Panc1 (cell line): ENCODE measurements around the gene NOL7.

Source experiments
- POLR2AphosphoS5 ChIP-seq: IDR thresholded peaks from 2 replicates; pipeline ENCODE4 v1.6.1; 2012; ENCODE audit warnings: mild to moderate bottlenecking, low read depth, low read length, moderate library complexity
- TF ChIP-seq, protein P1 (sequence below): fragments of 450-650 bp; IDR thresholded peaks from 2 replicates; pipeline ENCODE4 v1.5.1; 2017; ENCODE audit warnings: mild to moderate bottlenecking
- TF ChIP-seq, protein P2 (sequence below), 2 experiments: IDR thresholded peaks; 2 replicates each; pipeline ENCODE4 v1.6.1; 2011 to 2012; ENCODE audit warnings: low read depth in 2 of 2, control low read depth in 1 of 2, low read length in 1 of 2, mild to moderate bottlenecking in 1 of 2, moderate library complexity in 1 of 2; ENCODE audit not compliant: insufficient read depth in 1 of 2

DNA sequence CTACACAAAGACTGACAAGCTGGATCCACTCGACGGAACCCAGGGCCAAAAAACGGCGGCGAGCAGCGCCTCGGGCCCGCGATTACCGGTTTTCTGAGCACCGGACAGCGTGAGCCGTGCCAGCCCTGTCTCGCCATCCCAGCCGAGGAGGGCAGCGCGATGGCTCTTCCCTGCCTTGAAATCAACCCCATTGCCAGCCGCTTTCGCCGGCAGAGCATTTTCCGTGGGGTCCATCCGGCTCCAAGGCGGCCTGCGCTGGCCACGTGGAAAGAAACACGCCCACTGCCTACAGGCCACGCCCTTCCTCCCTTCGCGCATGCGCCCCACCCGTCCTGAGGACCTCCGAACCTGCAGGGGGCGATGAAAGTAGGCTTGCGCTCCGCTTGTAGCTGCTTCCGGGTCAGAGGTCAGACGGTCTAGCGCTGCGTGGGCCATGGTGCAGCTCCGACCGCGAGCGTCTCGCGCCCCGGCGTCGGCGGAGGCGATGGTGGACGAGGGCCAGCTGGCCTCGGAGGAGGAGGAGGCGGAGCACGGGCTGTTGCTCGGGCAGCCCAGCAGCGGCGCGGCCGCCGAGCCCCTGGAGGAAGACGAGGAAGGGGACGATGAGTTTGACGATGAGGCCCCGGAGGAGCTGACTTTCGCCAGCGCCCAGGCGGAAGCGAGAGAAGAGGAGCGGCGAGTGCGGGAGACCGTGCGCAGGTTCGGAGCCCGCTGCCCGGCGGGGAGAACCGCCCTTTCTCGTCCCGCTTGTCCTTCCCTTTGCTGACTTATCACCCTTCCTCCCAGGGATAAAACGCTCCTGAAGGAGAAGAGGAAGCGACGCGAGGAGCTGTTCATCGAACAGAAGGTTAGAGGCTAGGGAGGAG is at the start of gene NOL7:
- TF ChIP-seq, protein P1, sequence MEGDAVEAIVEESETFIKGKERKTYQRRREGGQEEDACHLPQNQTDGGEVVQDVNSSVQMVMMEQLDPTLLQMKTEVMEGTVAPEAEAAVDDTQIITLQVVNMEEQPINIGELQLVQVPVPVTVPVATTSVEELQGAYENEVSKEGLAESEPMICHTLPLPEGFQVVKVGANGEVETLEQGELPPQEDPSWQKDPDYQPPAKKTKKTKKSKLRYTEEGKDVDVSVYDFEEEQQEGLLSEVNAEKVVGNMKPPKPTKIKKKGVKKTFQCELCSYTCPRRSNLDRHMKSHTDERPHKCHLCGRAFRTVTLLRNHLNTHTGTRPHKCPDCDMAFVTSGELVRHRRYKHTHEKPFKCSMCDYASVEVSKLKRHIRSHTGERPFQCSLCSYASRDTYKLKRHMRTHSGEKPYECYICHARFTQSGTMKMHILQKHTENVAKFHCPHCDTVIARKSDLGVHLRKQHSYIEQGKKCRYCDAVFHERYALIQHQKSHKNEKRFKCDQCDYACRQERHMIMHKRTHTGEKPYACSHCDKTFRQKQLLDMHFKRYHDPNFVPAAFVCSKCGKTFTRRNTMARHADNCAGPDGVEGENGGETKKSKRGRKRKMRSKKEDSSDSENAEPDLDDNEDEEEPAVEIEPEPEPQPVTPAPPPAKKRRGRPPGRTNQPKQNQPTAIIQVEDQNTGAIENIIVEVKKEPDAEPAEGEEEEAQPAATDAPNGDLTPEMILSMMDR, result peak; percentile 94
- TF ChIP-seq POLR2AphosphoS5, result peak; percentile 86
- TF ChIP-seq, protein P2, sequence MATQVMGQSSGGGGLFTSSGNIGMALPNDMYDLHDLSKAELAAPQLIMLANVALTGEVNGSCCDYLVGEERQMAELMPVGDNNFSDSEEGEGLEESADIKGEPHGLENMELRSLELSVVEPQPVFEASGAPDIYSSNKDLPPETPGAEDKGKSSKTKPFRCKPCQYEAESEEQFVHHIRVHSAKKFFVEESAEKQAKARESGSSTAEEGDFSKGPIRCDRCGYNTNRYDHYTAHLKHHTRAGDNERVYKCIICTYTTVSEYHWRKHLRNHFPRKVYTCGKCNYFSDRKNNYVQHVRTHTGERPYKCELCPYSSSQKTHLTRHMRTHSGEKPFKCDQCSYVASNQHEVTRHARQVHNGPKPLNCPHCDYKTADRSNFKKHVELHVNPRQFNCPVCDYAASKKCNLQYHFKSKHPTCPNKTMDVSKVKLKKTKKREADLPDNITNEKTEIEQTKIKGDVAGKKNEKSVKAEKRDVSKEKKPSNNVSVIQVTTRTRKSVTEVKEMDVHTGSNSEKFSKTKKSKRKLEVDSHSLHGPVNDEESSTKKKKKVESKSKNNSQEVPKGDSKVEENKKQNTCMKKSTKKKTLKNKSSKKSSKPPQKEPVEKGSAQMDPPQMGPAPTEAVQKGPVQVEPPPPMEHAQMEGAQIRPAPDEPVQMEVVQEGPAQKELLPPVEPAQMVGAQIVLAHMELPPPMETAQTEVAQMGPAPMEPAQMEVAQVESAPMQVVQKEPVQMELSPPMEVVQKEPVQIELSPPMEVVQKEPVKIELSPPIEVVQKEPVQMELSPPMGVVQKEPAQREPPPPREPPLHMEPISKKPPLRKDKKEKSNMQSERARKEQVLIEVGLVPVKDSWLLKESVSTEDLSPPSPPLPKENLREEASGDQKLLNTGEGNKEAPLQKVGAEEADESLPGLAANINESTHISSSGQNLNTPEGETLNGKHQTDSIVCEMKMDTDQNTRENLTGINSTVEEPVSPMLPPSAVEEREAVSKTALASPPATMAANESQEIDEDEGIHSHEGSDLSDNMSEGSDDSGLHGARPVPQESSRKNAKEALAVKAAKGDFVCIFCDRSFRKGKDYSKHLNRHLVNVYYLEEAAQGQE (IDR thresholded peaks at IDR 0.05; ENCODE audit: insufficient read depth in 1 of 2, low read depth in 2 of 2, low read length in 1 of 2), result peak in 1 of 2 experiments; percentile 58; a peak in 1 of 4 replicates
